ENCODE results near the gene BMP5. TPM values are rescaled to one million over a fixed set of nuclear protein-coding genes. Genes with fewer than 3 reads are reported as not detected.
A peak's percentile ranks its signal among the peaks of the same experiment; 100 is the strongest.

BMP5 gene
- total RNA-seq (not detected in 2 replicates), polyA plus RNA-seq (not detected in 2 replicates), polyA minus RNA-seq (not detected in 2 replicates), Bru-seq, nascent RNA (percentile 4 among the genes with signal in this experiment), BruChase-seq, experiment 1, labeled RNA remaining after a 6-hour chase (percentile 1 among the genes with signal in this experiment), BruChase-seq, experiment 2, labeled RNA remaining after a 2-hour chase (percentile 2 among the genes with signal in this experiment)
- polyA plus RNA-seq (2011; cell fraction: cytosol; rRNA removed): not detected in 2 replicates
- not detected in 2 replicates for polyA plus RNA-seq (2011; cell fraction: nucleus; rRNA removed)
- polyA plus RNA-seq (2012): not detected in 2 replicates
- 10.8 TPM for polyA minus RNA-seq (2011; cell fraction: cytosol; rRNA and poly(A)+ RNA removed)
- 0.10 TPM in 1 of 2 replicates, not detected in the other for polyA minus RNA-seq (2011; cell fraction: nucleus; rRNA and poly(A)+ RNA removed)
- long read RNA-seq: 0 reads

GRCh38 chr6:55875400-55875799, at the start of gene BMP5:
BMP5 (minus strand) TSS chr6:55875590; CDS start chr6:55874865, 725 bp downstream.
- Histone ChIP-seq H3K79me2 (ENCODE audit: control insufficient read depth, insufficient read depth, low read length) (no peaks in the 10 kb centered on the region), H3K27me3 (ENCODE audit: control insufficient read depth in 2 of 2, insufficient read depth in 2 of 2, low read length in 2 of 2) (no peaks in the 10 kb centered on the region), H3K9me1 (replicated peaks; ENCODE audit: control insufficient read depth, extremely low read depth, insufficient read depth, low read length) (no peaks in the 10 kb centered on the region), H3K27ac (ENCODE audit: insufficient read depth, low read depth, low read length) (no peak within 1 kb of the TSS), H3K9me3 (replicated peaks; ENCODE audit: control insufficient read depth, insufficient read depth, low read length) (no peaks in the 10 kb centered on the region), H3K36me3 (ENCODE audit: control insufficient read depth in 2 of 2, extremely low read depth in 1 of 2, insufficient read depth in 2 of 2, low read length in 2 of 2) (no peaks in the 10 kb centered on the region), H2AFZ (ENCODE audit: low read depth, low read length) (no peak within 1 kb of the TSS), H4K20me1 (replicated peaks; ENCODE audit: control insufficient read depth, extremely low read depth, insufficient read depth, low read length) (no peaks in the 10 kb centered on the region), H3K9ac (replicated peaks; ENCODE audit: extremely low read depth, insufficient read depth, low read length) (no peak within 1 kb of the TSS), H3K4me1 (ENCODE audit: control insufficient read depth, extremely low read depth, insufficient read depth, low read length) (no peaks in the 10 kb centered on the region), H3K4me2 (ENCODE audit: insufficient read depth, low read length) (no peak within 1 kb of the TSS), H3K4me3 (replicated peaks in 1 of 3; ENCODE audit: insufficient read depth in 1 of 3, low read depth in 1 of 3, low read length in 3 of 3) (no peak within 1 kb of the TSS)
- no peak for DNase-seq (ENCODE audit: low read depth, low spot score)
- intact Hi-C loops (cut with micrococcal nuclease): no loop called here
- dilution Hi-C loops (cut with MboI; ENCODE audit: extremely low pct_ligation_motif_present, low sequenced_read_pairs): no loop called here
- BruUV-seq (replicated peaks): no TSS peak
- ChIA-PET CTCF (interaction anchor here (1.0 to 1.6 kb wide), 2 partner anchors 9 to 599 kb away, joined by 3 to 4 read pairs; no protein-coding TSS in a partner anchor), POLR2A (no interaction called here)
- no peak for FAIRE-seq
- TF ChIP-seq JUN (IDR thresholded peaks at IDR 0.05; ENCODE audit: borderline replicate concordance, insufficient read depth, insufficient read length, low read depth) (no peak), FOS (IDR thresholded peaks at IDR 0.05; ENCODE audit: borderline replicate concordance, insufficient read depth, low read length) (no peak), GATA2 (IDR thresholded peaks at IDR 0.05; ENCODE audit: insufficient read depth, insufficient read length, low read depth, low read length) (no peak), POLR2A (IDR thresholded peaks at IDR 0.05; ENCODE audit: low read depth, low read length) (no peak)

DNA sequence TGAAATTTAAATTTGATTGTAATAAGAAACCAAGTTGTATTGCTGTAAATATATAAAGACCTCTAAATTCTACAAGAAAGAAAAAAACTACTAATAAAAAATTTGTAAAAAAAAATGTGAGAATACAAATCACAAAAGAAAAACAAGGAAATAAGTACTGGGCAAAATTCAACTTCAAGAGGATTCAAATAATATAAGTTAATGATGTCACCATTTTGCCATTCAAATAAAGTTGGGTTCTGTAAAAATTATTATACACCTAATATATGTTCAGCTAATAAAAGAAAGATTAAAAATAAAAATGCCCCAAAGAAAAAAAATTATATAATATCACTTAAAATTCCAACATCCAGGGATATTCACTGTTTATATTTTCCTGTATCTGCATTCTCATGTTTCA, 47.0 kb upstream of the BMP5 start:
- TF ChIP-seq MYC (IDR thresholded peaks at IDR 0.05; ENCODE audit: low read depth, low read length) (no peak), EZH2 (IDR thresholded peaks at IDR 0.05; ENCODE audit: borderline replicate concordance, low read depth, low read length, severe bottlenecking) (no peak), MAX (IDR thresholded peaks at IDR 0.05; ENCODE audit: insufficient read depth, insufficient read length) (no peak), FOS (IDR thresholded peaks at IDR 0.05; ENCODE audit: borderline replicate concordance, insufficient read depth, low read length) (no peak)
- dilution Hi-C loops (cut with MboI; ENCODE audit: extremely low pct_ligation_motif_present, low sequenced_read_pairs) (no loop called here), intact Hi-C loops (cut with micrococcal nuclease) (no loop called here)
- Histone ChIP-seq H3K4me3 (replicated peaks in 1 of 3; ENCODE audit: insufficient read depth in 1 of 3, low read depth in 1 of 3, low read length in 3 of 3) (no peak overlapping the region), H3K4me1 (ENCODE audit: control insufficient read depth, extremely low read depth, insufficient read depth, low read length) (no peaks in the 10 kb centered on the region), H4K20me1 (replicated peaks; ENCODE audit: control insufficient read depth, extremely low read depth, insufficient read depth, low read length) (no peaks in the 10 kb centered on the region), H3K4me2 (ENCODE audit: insufficient read depth, low read length) (no peak overlapping the region), H3K27ac (ENCODE audit: insufficient read depth, low read depth, low read length) (no peak overlapping the region), H3K36me3 (ENCODE audit: control insufficient read depth in 2 of 2, extremely low read depth in 1 of 2, insufficient read depth in 2 of 2, low read length in 2 of 2) (no peaks in the 10 kb centered on the region), H3K9me3 (replicated peaks; ENCODE audit: control insufficient read depth, insufficient read depth, low read length) (no peaks in the 10 kb centered on the region), H3K9ac (replicated peaks; ENCODE audit: extremely low read depth, insufficient read depth, low read length) (no peak overlapping the region), H3K79me2 (ENCODE audit: control insufficient read depth, insufficient read depth, low read length) (no peaks in the 10 kb centered on the region), H3K9me1 (replicated peaks; ENCODE audit: control insufficient read depth, extremely low read depth, insufficient read depth, low read length) (no peaks in the 10 kb centered on the region), H3K27me3 (ENCODE audit: control insufficient read depth in 2 of 2, insufficient read depth in 2 of 2, low read length in 2 of 2) (no peaks in the 10 kb centered on the region), H2AFZ (ENCODE audit: low read depth, low read length) (no peak overlapping the region)
- ChIA-PET CTCF (interaction anchor here (1.1 kb wide), 1 partner anchor 9 kb away, joined by 3 read pairs; no protein-coding TSS in a partner anchor), POLR2A (no interaction called here)
- DNase-seq (ENCODE audit: low read depth, low spot score) (no peak), FAIRE-seq (no peak)
- no TSS peak for BruUV-seq (replicated peaks)

All from endothelial cell of umbilical vein (primary cell).